Dermis blood vessel endothelial cell (primary cell): Measurements from ENCODE around the gene ATP5F1D. TPM values are rescaled to one million over a fixed set of nuclear protein-coding genes. Genes with fewer than 3 reads are reported as not detected.

Experiments used
- DNase-seq: peaks from one replicate; pipeline ENCODE4 v3.0.0; 2010
- total RNA-seq: library from RNA; depleted of rRNA; stranded (reverse); fragments of >200 nt; gene quantifications from 2 replicates; pipeline ENCODE4 v1.2.3, GENCODE V29; 2014

Gene ATP5F1D
- total RNA-seq, 1 donor from 2014 or later = 19.9 TPM

- DNase-seq = peak; percentile 72
Observed at GRCh38 chr19:1259206-1259875, 17.8 kb downstream of the ATP5F1D start.

GRCh38 chr19:1259876-1260748 lies 18.6 kb downstream of the ATP5F1D start:
- DNase-seq = no peak

GRCh38 chr19:1260749-1261537 lies 19.4 kb downstream of the ATP5F1D start:
- peak; percentile 98 for DNase-seq

- no peak for DNase-seq
Observed at GRCh38 chr19:1261538-1261797, 19.9 kb downstream of the ATP5F1D start.

- no peak for DNase-seq
Observed at GRCh38 chr19:1261798-1262622, 20.5 kb downstream of the ATP5F1D start.

GRCh38 chr19:1262623-1263123 lies 21.1 kb downstream of the ATP5F1D start:
- DNase-seq = no peak

- DNase-seq = no peak
Observed at GRCh38 chr19:1263188-1263587, 21.6 kb downstream of the ATP5F1D start.

GRCh38 chr19:1264801-1265614 lies 23.5 kb downstream of the ATP5F1D start:
- peak; percentile 81 for DNase-seq

GRCh38 chr19:1265615-1266128 lies 24.1 kb downstream of the ATP5F1D start:
- DNase-seq = peak; percentile 54

GRCh38 chr19:1266129-1266915 lies 24.8 kb downstream of the ATP5F1D start:
- DNase-seq = peak; percentile 84

- peak; percentile 76 for DNase-seq
Observed at GRCh38 chr19:1266916-1267476, 25.4 kb downstream of the ATP5F1D start.

- DNase-seq = no peak
Observed at GRCh38 chr19:1267477-1268225, 26.1 kb downstream of the ATP5F1D start.

- no peak for DNase-seq
Observed at GRCh38 chr19:1268226-1269064, 26.9 kb downstream of the ATP5F1D start.

- peak; percentile 99 for DNase-seq
Observed at GRCh38 chr19:1269065-1269477, 27.5 kb downstream of the ATP5F1D start, which contains the start of gene CIRBP. CIRBP (plus strand) TSS chr19:1269332; CDS start chr19:1270934, 1,602 bp downstream.

GRCh38 chr19:1269478-1270212 lies 28.1 kb downstream of the ATP5F1D start:
- peak; percentile 90 for DNase-seq

GRCh38 chr19:1270213-1270853 lies 28.8 kb downstream of the ATP5F1D start:
- DNase-seq = no peak
